Parathyroid adenoma (tissue), 2 donors: ENCODE data around the gene SETD3.

Experiments used
- H2AFZ ChIP-seq: fragments of 300-600 bp; sonication (generic); one replicate; pipeline ENCODE4 v1.7.0; 2017; ENCODE audit warnings: antibody characterized with exemption, mild to moderate bottlenecking
- H3K27ac ChIP-seq: fragments of 300-600 bp; sonication (generic); one replicate; pipeline ENCODE4 v1.7.0; 2017
- H3K27me3 ChIP-seq: fragments of 300-600 bp; sonication (generic); one replicate; pipeline ENCODE4 v1.7.0; 2017; ENCODE audit warnings: low read length; ENCODE audit not compliant: control insufficient read depth, insufficient read depth
- H3K36me3 ChIP-seq: fragments of 300-600 bp; sonication (generic); one replicate; pipeline ENCODE4 v1.7.0; 2017; ENCODE audit warnings: low read length; ENCODE audit not compliant: control insufficient read depth, insufficient read depth
- H3K4me1 ChIP-seq: fragments of 300-600 bp; sonication (generic); one replicate; pipeline ENCODE4 v1.7.0; 2017; ENCODE audit warnings: control low read depth
- H3K4me2 ChIP-seq: fragments of 300-600 bp; sonication (generic); one replicate; pipeline ENCODE4 v1.7.0; 2017; ENCODE audit warnings: low read length
- H3K4me3 ChIP-seq: fragments of 300-600 bp; sonication (generic); one replicate; pipeline ENCODE4 v1.7.0; 2017; ENCODE audit warnings: low read depth, low read length
- H3K79me2 ChIP-seq: fragments of 300-600 bp; sonication (generic); one replicate; pipeline ENCODE4 v1.7.0; 2017; ENCODE audit warnings: control low read depth
- H3K9ac ChIP-seq: fragments of 300-600 bp; sonication (generic); one replicate; pipeline ENCODE4 v1.7.0; 2017; ENCODE audit warnings: mild to moderate bottlenecking
- H3K9me3 ChIP-seq: fragments of 300-600 bp; sonication (generic); one replicate; pipeline ENCODE4 v1.7.0; 2017; ENCODE audit warnings: low read length; ENCODE audit not compliant: control insufficient read depth
- TF ChIP-seq, protein P1 (sequence below): fragments of 300-600 bp; sonication (generic); IDR thresholded peaks from one replicate; pipeline ENCODE4 v1.7.0; 2017; ENCODE audit warnings: antibody characterized with exemption, mild to moderate bottlenecking
- donor health status: primary hyperparathyroidism.

SETD3 gene

DNA sequence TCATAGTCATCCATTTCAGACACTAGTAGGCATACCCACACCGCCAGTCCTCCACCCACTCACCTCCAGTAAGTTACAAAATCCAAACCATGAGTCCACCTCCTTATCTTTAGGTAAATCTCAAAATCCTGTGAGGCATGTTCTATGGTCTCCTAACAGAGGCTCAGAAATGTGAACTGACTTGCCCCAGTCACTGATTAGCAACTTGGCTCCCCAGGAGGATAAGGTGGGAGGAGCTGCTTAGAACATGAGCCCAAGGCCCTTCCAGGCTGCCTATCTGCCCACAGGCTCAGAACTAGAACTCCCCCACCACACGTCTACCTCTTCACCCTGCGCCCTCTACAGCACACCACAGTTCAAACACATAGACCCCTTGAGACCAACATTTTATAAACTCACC, 19.9 kb downstream of the SETD3 start:
- Histone ChIP-seq H2AFZ (no peak overlapping the region), H3K4me1 (no peaks in the 10 kb centered on the region), H3K27ac (no peak overlapping the region), H3K27me3 (no peaks in the 10 kb centered on the region), H3K9ac (no peak overlapping the region), H3K79me2 (peaks cover 5% of the 10 kb centered on the region), H3K36me3 (no peaks in the 10 kb centered on the region), H3K4me3 (no peak overlapping the region), H3K4me2 (no peak overlapping the region), H3K9me3 (no peaks in the 10 kb centered on the region)
- TF ChIP-seq, protein P1, sequence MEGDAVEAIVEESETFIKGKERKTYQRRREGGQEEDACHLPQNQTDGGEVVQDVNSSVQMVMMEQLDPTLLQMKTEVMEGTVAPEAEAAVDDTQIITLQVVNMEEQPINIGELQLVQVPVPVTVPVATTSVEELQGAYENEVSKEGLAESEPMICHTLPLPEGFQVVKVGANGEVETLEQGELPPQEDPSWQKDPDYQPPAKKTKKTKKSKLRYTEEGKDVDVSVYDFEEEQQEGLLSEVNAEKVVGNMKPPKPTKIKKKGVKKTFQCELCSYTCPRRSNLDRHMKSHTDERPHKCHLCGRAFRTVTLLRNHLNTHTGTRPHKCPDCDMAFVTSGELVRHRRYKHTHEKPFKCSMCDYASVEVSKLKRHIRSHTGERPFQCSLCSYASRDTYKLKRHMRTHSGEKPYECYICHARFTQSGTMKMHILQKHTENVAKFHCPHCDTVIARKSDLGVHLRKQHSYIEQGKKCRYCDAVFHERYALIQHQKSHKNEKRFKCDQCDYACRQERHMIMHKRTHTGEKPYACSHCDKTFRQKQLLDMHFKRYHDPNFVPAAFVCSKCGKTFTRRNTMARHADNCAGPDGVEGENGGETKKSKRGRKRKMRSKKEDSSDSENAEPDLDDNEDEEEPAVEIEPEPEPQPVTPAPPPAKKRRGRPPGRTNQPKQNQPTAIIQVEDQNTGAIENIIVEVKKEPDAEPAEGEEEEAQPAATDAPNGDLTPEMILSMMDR, result no peak

DNA sequence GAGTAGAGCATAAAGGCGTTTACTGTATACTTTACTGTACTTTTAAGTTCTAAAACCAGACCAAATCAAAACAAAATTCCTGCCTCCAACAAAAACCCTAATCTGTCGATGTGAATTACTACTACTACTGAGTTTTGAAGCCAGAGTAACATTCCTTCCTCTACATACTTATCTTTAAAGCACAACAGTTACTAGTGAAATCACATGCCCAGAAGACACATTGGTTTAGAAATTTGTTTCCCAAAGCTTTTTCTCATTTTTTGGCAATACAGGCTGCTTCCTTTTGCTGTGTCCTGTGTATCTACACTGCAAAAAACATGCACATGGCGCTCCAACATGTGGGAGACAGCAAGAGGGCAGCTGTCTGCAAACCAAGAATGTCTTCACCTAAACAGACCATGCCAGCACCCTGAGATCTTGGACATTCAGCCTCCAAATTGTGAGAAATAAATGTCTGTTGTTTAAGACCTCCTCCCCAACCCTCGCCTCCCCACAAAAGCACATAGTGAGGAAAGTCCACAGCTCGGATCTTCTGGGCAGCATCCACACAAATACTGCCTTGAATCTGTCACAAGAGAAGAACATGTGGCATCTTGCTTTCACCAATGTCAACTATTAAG, 21.1 kb downstream of the SETD3 start:
- Histone ChIP-seq H3K4me3 (no peak overlapping the region), H3K27me3 (no peaks in the 10 kb centered on the region), H3K9ac (no peak overlapping the region), H3K4me2 (no peak overlapping the region), H3K36me3 (no peaks in the 10 kb centered on the region), H3K4me1 (no peaks in the 10 kb centered on the region), H3K79me2 (peaks cover 6% of the 10 kb centered on the region), H3K27ac (no peak overlapping the region), H2AFZ (no peak overlapping the region), H3K9me3 (no peaks in the 10 kb centered on the region)
- TF ChIP-seq, protein P1, result no peak

DNA sequence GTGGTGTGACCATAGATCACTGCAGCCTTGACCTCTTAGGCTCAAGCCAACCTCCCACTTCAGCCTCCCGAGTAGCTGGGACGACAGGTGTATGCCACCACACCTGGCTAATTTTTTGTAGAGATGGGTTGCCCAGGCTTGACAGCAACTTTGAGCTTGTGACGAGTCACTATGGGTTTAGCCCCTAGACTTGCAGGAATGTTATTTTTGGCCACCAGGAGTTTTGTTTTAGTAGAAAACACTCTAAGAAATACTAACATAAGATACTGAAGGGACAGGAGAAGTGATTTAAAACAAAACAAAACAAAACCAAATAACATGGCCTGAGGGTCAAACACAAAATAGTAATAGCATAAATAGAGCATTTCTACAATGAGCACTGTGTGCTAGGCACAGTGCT, 26.4 kb downstream of the SETD3 start:
- Histone ChIP-seq H3K27ac (no peak overlapping the region), H3K4me1 (no peaks in the 10 kb centered on the region), H2AFZ (no peak overlapping the region), H3K9me3 (no peaks in the 10 kb centered on the region), H3K36me3 (no peaks in the 10 kb centered on the region), H3K4me3 (no peak overlapping the region), H3K79me2 (peaks cover 8% of the 10 kb centered on the region), H3K4me2 (no peak overlapping the region), H3K27me3 (no peaks in the 10 kb centered on the region), H3K9ac (no peak overlapping the region)
- TF ChIP-seq, protein P1, result no peak

DNA sequence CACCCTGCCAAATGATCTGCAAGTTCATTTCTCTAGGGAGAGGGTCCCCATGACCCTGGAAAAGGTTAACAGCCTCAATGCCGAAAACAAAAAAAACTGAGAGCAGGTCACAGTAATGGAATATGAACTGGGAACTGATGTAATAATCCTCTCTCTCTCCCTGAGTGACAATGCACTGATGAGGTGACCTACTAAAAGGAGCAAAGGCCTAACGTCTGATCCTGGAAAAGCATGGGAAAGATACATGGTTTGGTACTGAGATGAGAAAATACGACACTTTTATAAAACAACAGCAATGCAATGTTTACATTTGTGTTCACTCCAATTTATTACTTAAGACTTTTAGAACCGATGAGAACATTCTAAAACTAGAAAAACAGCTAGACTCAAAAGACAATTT, 27.7 kb downstream of the SETD3 start:
- no peak overlapping the region for H3K4me3 ChIP-seq
- TF ChIP-seq, protein P1, result no peak
- H3K27me3 ChIP-seq, result no peaks in the 10 kb centered on the region
- no peak overlapping the region for H3K9ac ChIP-seq
- H3K4me2 ChIP-seq, result no peak overlapping the region
- no peak overlapping the region for H2AFZ ChIP-seq
- no peak overlapping the region for H3K27ac ChIP-seq
- no peaks in the 10 kb centered on the region for H3K36me3 ChIP-seq
- H3K9me3 ChIP-seq, result no peaks in the 10 kb centered on the region
- no peaks in the 10 kb centered on the region for H3K4me1 ChIP-seq
- H3K79me2 ChIP-seq, result peaks cover 8% of the 10 kb centered on the region

DNA sequence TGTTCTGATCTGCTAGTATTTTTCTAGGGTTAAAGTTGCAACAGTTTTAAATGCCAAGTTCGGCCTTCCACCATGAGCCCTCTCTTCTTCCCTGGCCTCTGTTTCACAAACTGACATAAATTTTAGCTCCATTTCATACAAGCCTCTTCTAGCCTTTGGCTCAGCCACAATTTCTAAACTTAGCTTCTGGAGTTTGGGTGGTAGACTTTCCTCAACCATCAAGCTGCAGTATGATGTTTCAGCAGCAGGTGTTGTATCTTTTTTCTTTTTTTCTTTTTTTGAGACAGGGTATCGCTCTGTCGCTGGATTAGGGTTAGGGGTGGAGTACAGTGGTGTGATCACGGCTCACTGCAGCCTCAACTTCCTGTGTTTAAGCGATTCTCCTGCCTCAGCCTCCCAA, 29.4 kb downstream of the SETD3 start:
- H3K79me2 ChIP-seq, result peaks cover 16% of the 10 kb centered on the region
- no peak overlapping the region for H3K9ac ChIP-seq
- H3K36me3 ChIP-seq, result no peaks in the 10 kb centered on the region
- no peaks in the 10 kb centered on the region for H3K9me3 ChIP-seq
- no peak overlapping the region for H2AFZ ChIP-seq
- H3K4me3 ChIP-seq, result no peak overlapping the region
- no peaks in the 10 kb centered on the region for H3K4me1 ChIP-seq
- no peak overlapping the region for H3K4me2 ChIP-seq
- TF ChIP-seq, protein P1, result no peak
- H3K27ac ChIP-seq, result no peak overlapping the region
- no peaks in the 10 kb centered on the region for H3K27me3 ChIP-seq
